Measurements from ENCODE around the gene FNBP1. TPM values are rescaled to one million over a fixed set of nuclear protein-coding genes. Genes with fewer than 3 reads are reported as not detected.

The FNBP1 gene
- total and polyA plus RNA-seq, 4 donors, result 16.0 to 94.3 (median 29.5) TPM

GRCh38 chr9:129908906-129909305, 134.1 kb downstream of the FNBP1 start:
- Histone ChIP-seq H3K27me3 (ENCODE audit: control insufficient read depth in 3 of 3, insufficient read depth in 3 of 3, low read length in 2 of 3) (no peaks in the 10 kb centered on the region), H3K27ac (ENCODE audit: low read depth in 1 of 2, low read length in 1 of 2) (no peak overlapping the region), H3K4me1 (ENCODE audit: control insufficient read depth in 5 of 5, insufficient read depth in 5 of 5, low read length in 5 of 5) (no peaks in the 10 kb centered on the region), H3K4me3 (no peak overlapping the region), H3K9me3 (ENCODE audit: control insufficient read depth in 4 of 4, insufficient read depth in 3 of 4, low read length in 3 of 4) (no peaks in the 10 kb centered on the region), H3K36me3 (ENCODE audit: control insufficient read depth in 4 of 4, insufficient read depth in 4 of 4, low read length in 4 of 4) (peaks cover 5 to 21% (median 8%) of the 10 kb centered on the region in 4 donors), H3K9ac (ENCODE audit: insufficient read depth in 1 of 2, low read length in 2 of 2) (no peak overlapping the region)
- 84 to 93% methylated on average over 4 of the region's 4 CpGs for WGBS, 2 donors
- TF ChIP-seq CTCF (IDR thresholded peaks at IDR 0.05; ENCODE audit: control extremely low read depth, extremely low read depth), result no peak
- ATAC-seq (ENCODE audit: insufficient read depth, low FRiP score) (no peak), DNase-seq (no peak)

- Histone ChIP-seq H3K9ac (ENCODE audit: insufficient read depth in 1 of 2, low read length in 2 of 2) (no peak overlapping the region), H3K36me3 (ENCODE audit: control insufficient read depth in 4 of 4, insufficient read depth in 4 of 4, low read length in 4 of 4) (peaks cover 5 to 21% (median 13%) of the 10 kb centered on the region in 4 donors), H3K27me3 (ENCODE audit: control insufficient read depth in 3 of 3, insufficient read depth in 3 of 3, low read length in 2 of 3) (no peaks in the 10 kb centered on the region), H3K9me3 (ENCODE audit: control insufficient read depth in 4 of 4, insufficient read depth in 3 of 4, low read length in 3 of 4) (no peaks in the 10 kb centered on the region), H3K4me3 (no peak overlapping the region), H3K4me1 (ENCODE audit: control insufficient read depth in 5 of 5, insufficient read depth in 5 of 5, low read length in 5 of 5) (peaks cover 0 to 2% (median 0%) of the 10 kb centered on the region in 5 donors), H3K27ac (ENCODE audit: low read depth in 1 of 2, low read length in 1 of 2) (no peak overlapping the region)
- ATAC-seq (ENCODE audit: insufficient read depth, low FRiP score) (no peak), DNase-seq (no peak)
- 90 to 95% methylated on average over 4 of the region's 4 CpGs for WGBS, 2 donors
- TF ChIP-seq CTCF (IDR thresholded peaks at IDR 0.05; ENCODE audit: control extremely low read depth, extremely low read depth), result no peak
These were observed 135.8 kb downstream of the FNBP1 start for GRCh38 chr9:129907201-129907600.

GRCh38 chr9:129906298-129906697, 136.7 kb downstream of the FNBP1 start:
- H3K4me3 ChIP-seq, result no peak overlapping the region
- no peak for TF ChIP-seq CTCF (IDR thresholded peaks at IDR 0.05; ENCODE audit: control extremely low read depth, extremely low read depth)
- DNase-seq, result no peak
- H3K4me1 ChIP-seq (ENCODE audit: control insufficient read depth in 5 of 5, insufficient read depth in 5 of 5, low read length in 5 of 5), result peaks cover 0 to 3% (median 0%) of the 10 kb centered on the region in 5 donors
- H3K27ac ChIP-seq (ENCODE audit: low read depth in 1 of 2, low read length in 1 of 2), result no peak overlapping the region
- no peaks in the 10 kb centered on the region for H3K9me3 ChIP-seq (ENCODE audit: control insufficient read depth in 4 of 4, insufficient read depth in 3 of 4, low read length in 3 of 4)
- H3K36me3 ChIP-seq (ENCODE audit: control insufficient read depth in 4 of 4, insufficient read depth in 4 of 4, low read length in 4 of 4), result peaks cover 5 to 20% (median 16%) of the 10 kb centered on the region in 4 donors
- 94 to 95% methylated on average over 4 of the region's 4 CpGs for WGBS, 2 donors
- H3K27me3 ChIP-seq (ENCODE audit: control insufficient read depth in 3 of 3, insufficient read depth in 3 of 3, low read length in 2 of 3), result no peaks in the 10 kb centered on the region
- no peak for ATAC-seq (ENCODE audit: insufficient read depth, low FRiP score)
- no peak overlapping the region for H3K9ac ChIP-seq (ENCODE audit: insufficient read depth in 1 of 2, low read length in 2 of 2)

GRCh38 chr9:129904734-129905133, 138.3 kb downstream of the FNBP1 start:
- 92 to 95% methylated on average over 4 of the region's 4 CpGs for WGBS, 2 donors

More at GRCh38 chr9:129904734-129905133, 138.3 kb downstream of the FNBP1 start:
- DNase-seq, result no peak
- Histone ChIP-seq H3K9me3 (ENCODE audit: control insufficient read depth in 4 of 4, insufficient read depth in 3 of 4, low read length in 3 of 4) (no peaks in the 10 kb centered on the region), H3K27me3 (ENCODE audit: control insufficient read depth in 3 of 3, insufficient read depth in 3 of 3, low read length in 2 of 3) (no peaks in the 10 kb centered on the region), H3K36me3 (ENCODE audit: control insufficient read depth in 4 of 4, insufficient read depth in 4 of 4, low read length in 4 of 4) (peaks cover 5 to 29% (median 21%) of the 10 kb centered on the region in 4 donors), H3K9ac (ENCODE audit: insufficient read depth in 1 of 2, low read length in 2 of 2) (no peak overlapping the region), H3K4me1 (ENCODE audit: control insufficient read depth in 5 of 5, insufficient read depth in 5 of 5, low read length in 5 of 5) (peaks cover 0 to 3% (median 0%) of the 10 kb centered on the region in 5 donors), H3K27ac (ENCODE audit: low read depth in 1 of 2, low read length in 1 of 2) (no peak overlapping the region), H3K4me3 (no peak overlapping the region)
- no peak for ATAC-seq (ENCODE audit: insufficient read depth, low FRiP score)
- TF ChIP-seq CTCF (IDR thresholded peaks at IDR 0.05; ENCODE audit: control extremely low read depth, extremely low read depth), result no peak
